PC-9 (cell line): ENCODE data around the gene APOBEC2.

Experiments used
- CTCF ChIP-seq: fragments of 200-600 bp; sonication (generic); conservative IDR thresholded peaks from 2 replicates; pipeline ENCODE4 v1.6.1; 2017; ENCODE audit warnings: mixed run types, antibody characterized with exemption, mild to moderate bottlenecking, moderate library complexity
- EZH2 ChIP-seq: fragments of 200-600 bp; sonication (generic); IDR thresholded peaks from 2 replicates; pipeline ENCODE4 v1.8.0; 2017; ENCODE audit warnings: antibody characterized with exemption, low read depth

- TF ChIP-seq EZH2 (no peak), CTCF (no peak)
These were observed 45.0 kb upstream of the APOBEC2 start for GRCh38 chr6:41008011-41008410.
